Measurements from ENCODE around the gene CXADR.

CXADR gene

DNA sequence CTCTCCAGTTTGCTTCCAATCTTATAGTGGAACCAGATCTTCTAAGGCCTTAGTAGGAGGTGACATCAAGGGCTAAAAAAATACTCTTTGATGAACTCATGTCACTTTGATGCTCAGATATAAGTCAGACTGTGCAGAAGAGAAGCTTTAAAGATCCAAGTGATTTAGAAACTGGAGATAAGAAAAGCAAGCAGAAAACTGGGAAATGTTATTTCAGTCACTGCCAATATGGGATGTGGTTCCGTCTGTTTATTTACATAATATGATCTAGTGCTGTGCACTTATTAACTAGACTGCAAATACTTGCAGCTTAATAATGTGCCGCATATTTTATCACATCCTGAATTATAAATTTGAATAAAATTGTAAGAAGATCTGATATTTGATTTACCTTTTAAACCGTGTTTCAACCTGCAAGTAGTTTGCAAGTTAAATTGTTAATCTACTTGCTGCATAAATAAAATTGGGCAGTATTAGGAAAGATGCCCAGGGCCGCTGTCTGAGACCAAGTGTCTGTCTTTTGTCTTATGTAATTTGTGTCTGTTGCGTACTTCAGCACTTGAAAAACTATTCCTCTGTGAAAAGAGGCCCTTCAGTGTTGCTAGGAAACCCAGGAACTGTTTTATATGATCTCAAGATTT lies 29.6 kb downstream of the CXADR start:
- DNase-seq (ENCODE audit: low read depth in 2 of 2) = no peak

DNA sequence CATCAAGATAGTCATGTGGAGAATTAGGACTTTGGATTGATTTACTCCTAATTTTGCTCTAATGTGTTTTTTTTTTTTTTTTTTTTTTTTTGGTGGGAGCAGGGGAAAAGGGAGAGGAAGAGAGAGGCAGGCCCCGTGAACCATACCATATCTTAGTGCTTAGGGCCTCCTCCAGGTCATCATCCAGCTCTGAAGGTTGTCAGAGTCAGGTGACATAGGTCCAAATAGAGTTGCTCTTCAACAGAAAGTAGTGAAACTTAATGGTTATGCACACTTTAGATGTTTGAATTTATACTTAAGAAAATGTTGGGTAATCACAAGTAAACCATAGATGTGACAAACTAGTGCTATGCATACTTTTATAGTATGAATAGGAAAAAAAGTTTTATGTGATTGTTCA lies 32.2 kb downstream of the CXADR start:
- DNase-seq (ENCODE audit: low read depth in 2 of 2) = no peak

DNA sequence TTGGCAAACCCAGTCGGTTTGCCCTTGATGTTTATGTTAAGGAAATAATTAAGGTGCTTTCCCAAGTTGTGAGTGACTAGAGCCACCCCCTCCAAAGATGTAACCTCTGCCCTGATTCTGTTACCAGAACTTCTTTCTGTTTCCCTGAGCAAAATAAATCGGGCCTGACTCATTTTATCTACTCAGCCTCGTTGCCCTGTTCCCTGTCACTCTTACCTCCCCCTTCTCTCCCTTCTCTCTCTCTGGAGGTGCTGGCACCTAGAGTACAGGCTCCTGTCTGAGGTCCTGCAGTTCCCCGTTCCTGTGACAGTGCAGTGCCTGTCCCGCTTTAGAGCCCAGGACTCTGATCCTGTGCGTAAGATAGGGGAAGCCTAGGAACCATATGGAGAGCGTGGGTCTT lies 35.4 kb downstream of the CXADR start:
- DNase-seq (ENCODE audit: low read depth in 2 of 2) = no peak

DNA sequence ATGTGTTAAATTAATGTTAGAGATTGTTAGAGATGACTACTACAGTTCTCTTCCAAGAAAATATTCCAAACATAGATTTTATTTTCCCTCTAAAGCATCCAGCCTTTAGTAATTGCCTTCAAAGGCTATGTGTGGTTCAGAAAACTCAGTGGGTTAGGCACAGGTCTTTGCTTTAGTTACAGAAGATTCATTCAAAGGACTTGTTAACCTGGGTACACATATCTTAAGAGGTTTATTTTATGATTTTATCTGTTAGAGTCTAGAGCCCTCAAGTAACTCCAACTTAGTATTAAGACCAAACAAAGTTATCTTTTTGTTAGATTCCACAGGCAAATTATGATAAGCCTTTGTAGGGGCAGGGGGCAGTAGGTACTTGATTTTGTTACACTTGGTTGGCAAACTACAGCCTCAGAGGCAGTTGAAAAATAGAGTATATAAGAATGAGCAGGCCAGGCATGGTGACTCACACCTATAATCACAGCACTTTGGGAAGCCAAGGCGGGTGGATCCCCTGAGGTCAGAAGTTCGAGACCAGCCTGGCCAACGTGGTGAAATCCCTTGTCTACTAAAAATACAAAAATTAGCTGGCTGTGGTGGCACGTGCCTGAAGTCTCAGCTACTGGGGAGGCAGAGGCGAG lies 37.9 kb downstream of the CXADR start:
- DNase-seq (ENCODE audit: low read depth in 2 of 2) = no peak

DNA sequence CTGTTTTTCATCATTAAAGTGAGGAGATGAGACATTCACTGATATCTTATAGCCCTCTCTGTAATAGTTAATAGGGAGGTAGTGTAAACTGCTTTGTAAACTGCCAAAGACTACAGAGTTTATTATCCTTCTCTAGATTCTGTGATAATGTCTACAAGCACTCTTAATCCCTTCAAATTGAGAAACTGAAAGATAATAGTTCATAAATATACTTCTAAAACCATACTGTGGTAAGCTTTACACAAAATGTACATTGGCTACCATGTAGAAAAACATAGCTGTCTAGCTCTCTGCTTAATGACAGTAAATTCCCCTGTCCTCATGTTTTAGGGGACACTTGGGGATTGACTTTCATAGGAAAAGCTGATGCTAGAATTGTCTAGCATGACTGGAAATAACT lies 39.6 kb downstream of the CXADR start:
- DNase-seq (ENCODE audit: low read depth in 2 of 2) = no peak

DNA sequence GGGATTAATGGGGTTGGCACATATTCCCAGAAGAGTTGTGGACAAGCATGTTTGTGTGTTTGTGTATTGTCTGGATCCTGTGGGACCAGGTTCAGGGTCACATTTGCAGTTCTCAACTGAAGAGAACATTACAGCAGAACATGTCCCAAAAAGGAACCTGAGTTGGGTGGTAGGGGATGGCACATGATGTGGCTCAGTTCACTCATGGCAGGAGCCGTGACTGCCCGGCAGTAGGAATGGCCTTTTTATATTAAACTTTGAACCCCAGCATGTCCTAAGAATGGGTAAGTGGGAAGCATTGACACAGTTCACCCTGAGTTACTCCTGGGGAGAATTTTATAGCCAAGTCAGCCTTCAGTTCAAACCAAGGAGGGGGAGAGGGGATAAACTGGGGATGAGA lies 41.3 kb downstream of the CXADR start:
- DNase-seq (ENCODE audit: low read depth in 2 of 2) = no peak

DNA sequence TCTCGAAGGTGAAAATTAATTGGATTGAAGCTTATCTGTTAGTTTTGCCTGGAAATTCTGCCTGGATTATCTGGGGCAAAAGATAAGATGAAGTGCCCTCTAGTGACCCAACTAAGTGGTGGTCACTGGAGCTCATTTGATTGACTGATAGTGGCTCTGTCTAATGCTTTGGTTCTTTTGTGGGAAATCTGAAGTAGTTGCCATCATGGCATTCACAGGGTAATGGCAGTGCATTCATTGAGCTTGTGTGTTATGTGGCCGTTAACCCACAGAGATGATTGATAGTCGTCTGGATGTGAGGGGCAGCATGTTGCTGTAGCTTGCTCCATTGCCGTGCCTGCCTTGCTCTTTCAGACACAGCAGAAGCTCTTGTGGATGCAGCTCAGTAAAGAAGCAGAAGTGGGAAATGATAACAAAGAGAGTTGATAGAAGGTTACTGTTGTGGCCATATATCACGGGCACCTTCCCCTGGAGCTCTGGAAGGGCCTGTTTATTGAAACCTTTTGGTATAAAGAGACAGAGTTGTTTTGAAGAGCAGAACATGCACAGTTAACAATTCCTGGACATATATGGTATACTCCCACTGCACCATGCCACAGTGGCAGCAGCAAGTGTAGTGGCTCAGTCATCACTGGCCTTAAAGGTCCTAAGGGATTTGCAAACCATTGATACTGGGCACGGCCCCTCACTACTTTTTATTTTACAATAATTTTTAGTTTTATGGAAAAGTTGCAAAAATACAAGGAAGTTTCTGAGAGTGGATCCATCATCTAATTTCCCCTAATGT lies 42.0 kb downstream of the CXADR start:
- no peak for DNase-seq (ENCODE audit: low read depth in 2 of 2)

DNA sequence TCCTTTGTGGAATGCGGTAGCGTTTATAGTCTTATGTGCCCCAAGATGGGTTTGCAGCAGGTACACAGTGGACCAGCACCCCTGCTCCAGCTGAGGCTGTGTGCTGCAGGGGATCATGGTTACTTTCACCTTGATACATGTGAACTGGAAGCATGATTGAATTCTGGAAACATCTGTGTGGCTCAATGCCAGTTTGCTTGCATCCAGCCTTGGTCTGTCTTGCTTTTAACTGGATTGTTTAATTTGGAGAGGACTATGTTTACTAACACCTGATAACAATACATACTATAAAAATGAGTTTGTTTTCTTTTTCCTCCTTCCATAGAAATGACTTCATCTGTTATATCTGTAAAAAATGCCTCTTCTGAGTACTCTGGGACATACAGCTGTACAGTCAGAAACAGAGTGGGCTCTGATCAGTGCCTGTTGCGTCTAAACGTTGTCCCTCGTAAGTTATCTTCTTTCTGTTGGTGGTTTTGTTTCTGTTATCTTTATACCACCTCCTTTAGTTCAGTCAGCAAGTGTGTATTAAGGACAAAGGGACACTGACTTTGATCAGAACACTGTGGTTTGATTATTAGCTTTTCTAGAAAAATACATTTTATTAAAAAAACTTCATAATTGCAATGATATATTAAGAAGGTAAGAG lies 47.7 kb downstream of the CXADR start:
- DNase-seq (ENCODE audit: low read depth in 2 of 2) = no peak

DNA sequence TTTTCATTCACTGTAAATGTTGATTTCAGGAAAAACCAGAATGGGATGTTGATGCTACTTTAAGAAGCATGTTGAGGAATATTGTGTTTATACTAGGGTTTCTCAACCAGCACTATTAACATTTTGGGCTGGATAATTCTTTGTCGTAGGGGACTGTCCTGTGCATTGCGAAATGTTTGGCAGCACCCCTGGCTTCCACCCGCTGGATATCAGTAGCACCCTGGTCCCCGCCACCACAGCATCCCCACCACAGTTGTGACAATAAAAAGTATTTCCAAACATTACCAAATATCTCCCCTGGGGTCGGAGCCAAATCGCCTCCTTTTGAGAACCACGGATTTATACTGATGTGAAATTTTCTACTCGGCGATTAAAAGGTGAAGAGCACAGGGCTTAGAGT lies 57.9 kb downstream of the CXADR start:
- no peak for DNase-seq (ENCODE audit: low read depth in 2 of 2)

DNA sequence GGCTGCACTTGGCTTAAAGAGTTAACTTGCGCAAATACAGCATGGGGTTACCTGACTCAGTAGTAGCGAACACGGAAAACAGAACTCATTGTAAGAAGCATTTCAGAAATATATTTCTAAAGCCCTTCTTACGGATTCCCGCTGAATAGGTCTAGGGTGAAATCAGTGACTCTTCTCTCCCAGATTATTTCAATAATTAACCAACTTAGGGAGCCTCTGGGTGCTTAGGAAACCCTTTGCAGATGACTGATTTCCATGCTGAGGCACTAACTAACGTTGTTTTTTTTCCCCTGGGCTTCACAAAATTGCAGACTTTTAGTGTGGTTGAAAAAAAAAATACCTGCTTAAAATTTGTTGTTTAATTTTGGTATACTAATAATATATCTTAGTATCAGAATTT lies 59.6 kb downstream of the CXADR start:
- DNase-seq (ENCODE audit: low read depth in 2 of 2) = no peak

DNA sequence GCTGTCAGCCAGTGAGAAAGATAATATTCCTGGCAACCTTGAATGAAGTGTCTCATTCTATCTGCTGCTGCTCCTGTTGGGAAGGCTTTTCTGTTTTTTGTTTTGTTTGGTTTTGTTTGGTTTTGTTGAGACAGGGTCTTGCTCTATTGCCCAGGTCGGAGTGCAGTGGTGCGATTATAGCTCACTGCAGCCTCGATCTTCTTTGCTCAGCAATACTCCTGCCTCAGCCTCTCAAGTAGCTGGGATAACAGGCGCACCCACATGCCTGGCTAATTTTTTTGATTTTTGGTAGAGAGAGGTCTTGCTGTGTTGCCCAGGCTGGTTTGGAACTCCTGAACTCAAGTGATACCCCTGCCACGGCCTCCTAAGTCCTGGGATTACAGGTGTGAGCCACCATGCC lies 62.2 kb downstream of the CXADR start:
- no peak for DNase-seq (ENCODE audit: low read depth in 2 of 2)

DNA sequence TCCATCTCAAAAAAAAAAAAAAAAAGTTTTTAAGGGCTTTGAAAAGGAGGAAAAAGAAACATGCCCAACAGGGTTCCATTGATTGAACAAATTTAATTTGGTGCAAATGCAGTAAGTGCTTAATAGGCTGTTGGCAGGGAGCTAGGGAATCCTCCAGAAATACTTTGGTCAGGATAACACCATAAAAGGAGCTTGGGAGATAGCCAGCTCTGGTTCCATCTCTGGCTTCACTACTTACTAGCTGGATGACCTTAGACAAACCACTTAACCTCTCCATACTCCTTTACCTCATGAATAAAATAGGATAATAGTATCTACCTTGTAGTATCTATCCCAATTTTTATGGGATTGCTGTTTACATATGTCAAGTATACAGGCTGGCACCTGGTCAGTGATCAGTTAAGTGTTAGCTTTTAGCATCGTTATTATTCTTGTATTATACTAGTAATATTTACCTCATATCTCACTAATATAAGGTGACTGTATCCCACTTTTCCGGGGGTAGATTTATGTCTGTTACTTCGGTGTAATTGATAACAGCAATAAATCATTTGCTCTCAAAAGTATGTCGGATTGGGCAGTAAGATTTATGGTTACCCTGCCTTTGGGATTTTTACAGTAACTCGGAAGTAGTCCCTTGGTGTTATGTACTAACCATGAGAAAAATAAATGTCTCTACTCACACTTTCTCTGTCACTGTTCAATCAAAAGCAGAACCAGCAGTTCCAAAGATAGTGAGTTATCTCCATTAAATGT lies 63.4 kb downstream of the CXADR start:
- DNase-seq (ENCODE audit: low read depth in 2 of 2) = no peak

DNA sequence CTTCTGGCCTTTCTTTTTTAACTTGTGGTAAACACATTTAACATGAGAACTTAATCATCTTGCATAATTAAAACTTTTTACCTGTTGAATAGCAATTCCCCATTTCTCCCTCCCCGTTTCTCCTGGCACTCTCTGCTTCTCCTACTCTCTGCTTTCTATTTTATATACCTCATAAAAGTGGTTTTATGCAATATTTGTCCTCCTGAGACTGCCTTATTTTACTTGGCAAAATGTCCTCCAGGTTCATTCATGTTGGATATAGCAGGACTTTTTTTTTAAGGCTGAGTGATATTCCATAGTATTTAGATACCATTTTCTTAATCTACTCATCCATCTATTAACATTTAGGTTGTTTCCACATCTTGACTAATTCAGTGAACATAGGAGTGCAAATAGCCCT lies 64.9 kb downstream of the CXADR start:
- no peak for DNase-seq (ENCODE audit: low read depth in 2 of 2)

DNA sequence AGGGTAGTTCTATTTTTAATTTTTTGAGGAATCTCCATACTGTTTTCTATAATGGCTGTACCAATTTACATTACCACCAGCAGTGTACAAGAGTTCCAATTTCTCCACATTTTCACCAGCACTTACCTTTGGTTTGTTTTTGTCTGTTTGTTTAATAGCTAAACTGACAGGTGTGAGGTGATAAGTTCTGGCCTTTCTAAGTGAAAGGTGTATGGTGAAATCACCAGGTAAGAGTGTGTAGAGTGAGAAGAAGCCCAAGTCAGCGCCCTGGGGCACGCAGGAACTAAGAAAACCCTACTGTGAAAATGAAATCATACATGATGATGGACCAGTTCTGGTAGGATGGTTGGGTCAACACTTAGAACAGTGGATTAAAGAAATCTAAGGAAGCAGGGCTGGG lies 65.3 kb downstream of the CXADR start:
- DNase-seq (ENCODE audit: low read depth in 2 of 2) = no peak

DNA sequence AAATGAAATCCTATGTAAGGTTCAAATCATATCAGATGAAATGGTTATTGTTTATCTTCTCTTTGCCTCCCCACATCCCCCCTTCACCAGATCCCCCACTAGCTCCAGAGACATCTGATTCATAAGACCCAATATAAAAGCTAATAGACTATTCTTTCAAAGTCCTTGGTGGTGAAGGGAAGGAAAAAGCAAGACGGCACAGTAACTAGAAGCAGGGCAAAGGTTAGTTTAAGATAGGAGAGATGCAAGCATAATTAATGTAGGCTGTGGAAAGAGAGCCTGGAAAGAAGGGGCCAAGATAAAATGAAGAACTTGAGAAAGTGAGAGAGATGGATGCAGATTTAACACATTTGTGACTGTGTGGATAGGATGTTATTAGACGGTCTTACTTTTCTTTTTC lies 66.0 kb downstream of the CXADR start:
- no peak for DNase-seq (ENCODE audit: low read depth in 2 of 2)

DNA sequence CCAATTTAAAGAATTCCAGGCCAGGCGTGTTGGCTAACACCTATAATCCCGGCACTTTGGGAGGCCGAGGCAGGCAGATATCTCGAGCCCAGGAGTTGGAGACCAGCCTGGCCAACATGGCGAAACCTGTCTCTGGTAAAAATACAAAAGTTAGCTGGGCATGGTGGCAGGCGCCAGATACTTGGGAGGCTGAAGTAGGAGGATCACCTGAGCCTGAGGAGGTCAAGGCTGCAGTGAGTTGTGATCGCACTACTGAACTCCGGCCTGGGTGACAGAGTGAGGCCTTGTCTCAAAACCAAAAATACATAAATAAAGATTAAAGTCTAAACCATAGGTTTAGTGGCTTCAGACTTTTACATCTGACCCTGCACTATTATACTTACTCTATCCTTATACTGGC lies 67.5 kb downstream of the CXADR start:
- DNase-seq (ENCODE audit: low read depth in 2 of 2) = no peak

DNA sequence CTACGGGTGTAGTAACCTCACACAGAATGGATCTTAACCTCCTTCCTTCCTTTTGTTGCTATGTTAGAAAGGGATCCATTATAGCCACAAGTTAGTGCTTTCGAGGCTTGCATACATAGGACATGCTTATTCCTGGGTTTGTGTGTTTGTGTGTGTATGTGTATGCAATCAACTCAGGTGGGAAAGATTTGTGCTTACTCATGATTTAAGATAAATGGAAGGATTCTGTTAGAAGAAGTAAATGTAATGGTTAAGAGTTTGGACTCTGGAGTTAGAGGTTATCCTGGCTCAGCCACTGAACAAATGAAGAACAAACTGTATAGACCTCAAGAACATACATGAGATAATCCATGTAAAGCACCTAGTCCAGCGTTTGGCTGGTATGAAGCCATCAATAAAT lies 71.1 kb downstream of the CXADR start:
- no peak for DNase-seq (ENCODE audit: low read depth in 2 of 2)

DNA sequence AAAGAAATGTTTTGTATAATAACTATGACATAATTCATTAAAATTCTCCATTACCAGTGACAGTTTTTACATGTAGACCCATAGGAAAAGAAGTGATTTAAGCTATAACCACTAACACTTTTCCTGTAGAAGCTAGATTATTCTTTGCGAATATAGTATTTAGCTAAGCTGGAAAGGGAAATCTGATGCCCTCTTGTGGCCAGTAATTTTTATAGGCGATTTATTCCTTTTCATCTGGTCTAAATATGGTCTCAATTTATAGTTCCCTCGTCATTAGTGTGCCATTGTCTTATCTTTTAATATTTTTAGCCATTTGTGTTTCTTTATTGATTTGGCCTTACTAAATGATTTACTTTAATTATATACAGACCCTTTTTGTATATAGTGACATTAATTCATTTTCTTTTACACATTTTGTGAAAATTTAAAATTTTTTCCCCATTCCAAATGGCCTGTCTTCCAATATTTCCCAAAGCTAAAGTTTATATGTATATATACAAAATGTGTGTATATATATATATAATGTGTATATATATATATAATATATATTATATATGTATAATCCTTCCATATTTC lies 73.1 kb downstream of the CXADR start:
- no peak for DNase-seq (ENCODE audit: low read depth in 2 of 2)

DNA sequence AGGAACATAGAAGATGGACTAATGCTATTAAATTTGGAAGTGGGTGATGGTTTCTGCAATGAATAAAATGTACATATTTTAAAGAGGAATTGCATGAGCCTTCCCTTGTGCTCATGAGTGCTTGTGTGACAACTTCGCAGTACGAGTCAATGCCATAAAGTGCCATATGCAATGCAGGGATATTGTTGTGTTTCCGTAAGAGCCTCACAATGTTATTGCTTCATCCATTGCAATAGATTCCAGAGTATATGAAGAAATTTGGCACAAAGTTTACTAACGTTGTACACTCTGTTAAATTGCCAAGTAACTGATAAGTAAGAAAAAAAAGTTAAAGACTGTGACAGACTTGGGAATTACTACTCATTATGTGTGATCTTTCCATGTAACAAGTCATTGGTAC lies 77.6 kb downstream of the CXADR start:
- DNase-seq (ENCODE audit: low read depth in 2 of 2) = no peak

DNA sequence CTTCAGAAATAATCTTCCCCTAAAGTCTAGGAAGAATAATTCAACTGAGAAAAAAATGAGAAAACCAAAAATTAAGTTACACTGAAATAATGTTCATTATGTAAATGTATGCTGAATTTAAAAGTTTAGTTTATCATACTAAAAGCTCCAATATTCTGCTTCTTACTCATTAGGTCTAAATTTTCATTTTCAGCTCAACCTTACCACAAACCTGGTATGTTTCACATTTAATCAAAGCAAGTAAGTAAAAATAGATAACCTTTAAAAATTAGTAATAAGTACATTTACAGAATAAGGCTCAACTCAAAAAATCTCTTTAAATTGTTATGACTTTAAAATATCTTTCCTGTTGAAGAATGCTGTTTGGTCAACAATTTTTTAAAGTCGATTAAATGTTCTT lies 84.8 kb downstream of the CXADR start:
- no peak for DNase-seq (ENCODE audit: low read depth in 2 of 2)

DNA sequence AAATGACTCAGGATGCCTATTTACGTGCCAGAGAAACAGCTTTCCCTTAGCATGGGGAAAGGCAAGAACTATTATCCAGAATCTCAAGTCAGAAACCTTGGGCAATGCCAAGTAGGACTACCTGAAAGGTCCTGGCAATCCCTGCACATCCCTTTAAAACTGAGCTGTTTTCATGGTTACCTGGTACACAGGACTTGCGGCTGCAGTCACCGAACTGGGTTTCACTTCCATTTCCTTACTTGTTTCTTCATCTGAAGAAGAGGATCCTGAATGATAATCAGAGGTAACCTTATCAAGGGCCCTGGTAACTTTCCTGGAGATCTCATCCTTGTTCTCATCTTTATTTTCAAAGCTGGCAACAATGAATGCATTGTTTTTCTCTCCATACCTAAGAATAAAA lies 85.6 kb downstream of the CXADR start:
- no peak for DNase-seq (ENCODE audit: low read depth in 2 of 2)

DNA sequence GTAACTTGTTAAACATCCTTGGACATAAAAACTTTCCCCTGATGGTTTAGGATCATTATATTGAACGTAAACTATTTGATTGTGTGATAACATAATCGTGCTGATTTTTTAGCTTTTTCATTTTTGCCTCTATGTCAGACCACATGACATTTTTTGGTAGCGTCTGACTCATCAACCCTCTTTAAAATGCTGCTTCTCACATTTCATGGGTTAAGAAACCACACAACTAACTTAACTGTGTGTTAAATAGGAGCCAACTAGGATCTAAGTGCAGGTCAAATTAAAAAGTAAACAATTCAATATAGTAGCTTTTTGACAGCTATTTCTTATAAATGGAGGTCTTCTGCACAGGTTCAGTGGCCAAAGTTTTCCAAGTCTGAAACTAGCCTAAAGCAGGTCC lies 90.0 kb downstream of the CXADR start:
- no peak for DNase-seq (ENCODE audit: low read depth in 2 of 2)
